Measurements from ENCODE around the gene CLDN18. TPM values are rescaled to one million over a fixed set of nuclear protein-coding genes. Genes with fewer than 3 reads are reported as not detected.

Gene CLDN18
- total RNA-seq (2021; ENCODE audit: unreplicated experiment) (0.17 TPM), Bru-seq, nascent RNA (not detected), BruChase-seq, experiment 1, labeled RNA remaining after a 6-hour chase (not detected), BruChase-seq, experiment 2, labeled RNA remaining after a 2-hour chase (not detected)
- 0.03 and 0.05 TPM in 2 replicates for polyA plus RNA-seq (2012)
- long read RNA-seq, result 0 reads

- ChIA-PET POLR2A (no interaction called here), RAD21 (ENCODE audit: low non-redundant PET in 1 of 2, low total read pairs in 2 of 2, uncharacterized antibody in 2 of 2, unreplicated experiment in 2 of 2) (no interaction called here), CTCF (no interaction called here)
- Histone ChIP-seq H3K27ac (ENCODE audit: low read depth, low read length) (no peak within 1 kb of the TSS), H3K9me2 (ENCODE audit: insufficient read depth) (no peaks in the 10 kb centered on the region), H3K4me3 (replicated peaks in 1 of 2; ENCODE audit: low read depth in 1 of 2, low read length in 2 of 2) (no peak within 1 kb of the TSS), H3K9ac (ENCODE audit: low read length) (no peak within 1 kb of the TSS), H3K36me3 (ENCODE audit: control insufficient read depth in 1 of 2, insufficient read depth in 2 of 2, low read length in 2 of 2) (no peaks in the 10 kb centered on the region), H3K27me3 (ENCODE audit: insufficient read depth, low read length) (no peaks in the 10 kb centered on the region), H3K79me2 (ENCODE audit: insufficient read depth, low read length) (no peaks in the 10 kb centered on the region), H3K9me3 (ENCODE audit: control insufficient read depth in 1 of 2, insufficient read depth in 1 of 2, low read depth in 1 of 2, low read length in 2 of 2) (no peaks in the 10 kb centered on the region), H2AFZ (ENCODE audit: low read depth, low read length, poor library complexity, severe bottlenecking) (no peak within 1 kb of the TSS), H3K4me1 (ENCODE audit: control insufficient read depth in 1 of 2, insufficient read depth in 2 of 2, low read length in 2 of 2) (no peaks in the 10 kb centered on the region), H4K20me1 (ENCODE audit: insufficient read depth) (no peaks in the 10 kb centered on the region), H3K4me2 (ENCODE audit: low read length) (no peak within 1 kb of the TSS)
- DNase-seq (ENCODE audit: low read depth, low spot score) (no peak), ATAC-seq (no peak)
- TF ChIP-seq YY1 (IDR thresholded peaks at IDR 0.05; ENCODE audit: extremely low read depth, insufficient replicate concordance, low read depth, low read length) (no peak), POLR2A (IDR thresholded peaks at IDR 0.05; ENCODE audit: borderline replicate concordance, extremely low read depth, insufficient read depth, insufficient read length) (no peak), EZH2phosphoT487 (IDR thresholded peaks at IDR 0.05; ENCODE audit: borderline replicate concordance) (no peak), REST (IDR thresholded peaks at IDR 0.05; ENCODE audit: low read depth) (no peak), CBX3 (IDR thresholded peaks at IDR 0.05; ENCODE audit: low read depth) (no peak)
- TF ChIP-seq, protein P1, sequence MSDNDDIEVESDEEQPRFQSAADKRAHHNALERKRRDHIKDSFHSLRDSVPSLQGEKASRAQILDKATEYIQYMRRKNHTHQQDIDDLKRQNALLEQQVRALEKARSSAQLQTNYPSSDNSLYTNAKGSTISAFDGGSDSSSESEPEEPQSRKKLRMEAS (IDR thresholded peaks at IDR 0.05), result no peak
- intact Hi-C loops (cut with micrococcal nuclease), result no loop called here
- BruUV-seq (replicated peaks), result no TSS peak
Observed at GRCh38 chr3:138009476-138010272, at the start of gene CLDN18. CLDN18 (plus strand) TSS chr3:138010165; CDS start chr3:138010226, 61 bp downstream.

Measured in HCT116 (cell line).